Hematopoietic multipotent progenitor cell treated with erythropoietin and hydrocortisone succinate and interleukin-3 and kit ligand, for 6 days (in vitro differentiated cells): ENCODE results near the gene RUNX3.
"Not testable (repeated sequence)": the region's sequence is repeated elsewhere in the genome, so short reads cannot be mapped to it uniquely, and the experiment has no call there.

Experiments
- DNase-seq: peaks from one replicate; pipeline ENCODE4 v3.0.0-alpha.2; 2015

Gene RUNX3

DNA sequence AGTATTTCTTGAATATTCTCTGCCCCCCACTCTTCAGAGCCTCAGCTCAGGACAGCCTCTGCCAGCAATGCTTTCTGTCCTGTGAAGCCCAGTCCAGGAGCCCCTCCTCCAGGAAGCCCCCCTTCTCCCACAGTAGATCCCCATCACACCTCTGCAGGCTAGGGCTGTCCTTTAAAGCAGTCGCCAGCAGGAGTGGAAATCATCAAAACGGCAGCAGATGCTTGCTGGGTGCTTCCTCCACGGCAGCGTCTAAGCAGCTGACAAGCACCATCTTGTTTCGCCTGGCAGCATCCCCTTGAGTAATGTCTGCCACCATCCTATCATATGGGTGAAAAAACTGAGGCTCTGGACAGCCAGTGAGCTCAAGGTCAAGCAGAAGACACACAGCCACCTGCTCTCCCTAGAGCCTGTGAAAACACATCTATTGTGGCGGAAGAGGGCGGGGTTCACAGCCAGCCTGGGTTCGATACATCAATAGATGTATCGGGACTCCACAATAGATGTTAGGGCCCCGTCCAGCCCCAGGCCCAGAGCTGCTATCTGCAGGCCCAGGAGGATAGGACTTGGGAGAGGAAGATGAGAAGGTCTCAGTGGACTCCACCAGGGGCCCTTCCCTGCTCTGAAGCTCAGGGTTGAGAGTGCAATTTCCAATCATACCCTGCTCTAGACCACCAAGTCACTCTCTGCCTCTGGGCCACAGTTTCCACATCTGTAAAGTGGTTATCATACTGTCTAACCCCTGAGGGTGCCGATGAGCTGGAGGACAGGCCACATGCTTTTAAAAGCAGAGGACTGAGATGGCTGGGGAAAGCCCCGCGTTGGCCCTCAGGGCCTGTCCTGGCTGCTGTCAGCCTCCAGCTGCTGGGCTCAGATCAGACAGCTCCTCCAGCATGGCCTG is 17.5 kb downstream of the RUNX3 start:
- DNase-seq = no peak

DNA sequence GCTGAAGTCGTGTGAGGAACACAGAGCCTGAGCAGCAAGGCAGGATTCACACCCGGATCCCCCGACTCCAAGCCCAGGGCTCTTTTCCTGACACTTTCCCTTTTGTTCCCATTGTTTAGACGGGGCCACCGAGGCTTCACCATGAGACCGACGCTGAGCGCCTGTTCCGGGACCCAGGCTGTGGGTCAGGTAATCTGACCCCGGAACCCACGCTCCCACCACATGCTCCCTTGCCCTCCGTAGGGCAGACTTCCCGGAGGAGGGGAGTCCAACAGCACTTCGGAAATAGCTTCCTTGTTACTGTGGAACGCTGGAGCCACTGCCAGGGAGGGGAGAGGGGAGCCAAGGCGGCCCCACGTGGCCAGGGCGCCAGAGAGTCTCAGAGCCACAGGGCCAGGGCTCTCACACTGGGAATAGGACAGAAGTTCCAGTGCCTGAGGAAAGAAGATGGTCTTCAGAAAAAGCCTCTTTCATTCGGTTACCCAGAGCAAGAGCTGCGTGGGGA is 18.4 kb downstream of the RUNX3 start:
- DNase-seq = no peak

DNA sequence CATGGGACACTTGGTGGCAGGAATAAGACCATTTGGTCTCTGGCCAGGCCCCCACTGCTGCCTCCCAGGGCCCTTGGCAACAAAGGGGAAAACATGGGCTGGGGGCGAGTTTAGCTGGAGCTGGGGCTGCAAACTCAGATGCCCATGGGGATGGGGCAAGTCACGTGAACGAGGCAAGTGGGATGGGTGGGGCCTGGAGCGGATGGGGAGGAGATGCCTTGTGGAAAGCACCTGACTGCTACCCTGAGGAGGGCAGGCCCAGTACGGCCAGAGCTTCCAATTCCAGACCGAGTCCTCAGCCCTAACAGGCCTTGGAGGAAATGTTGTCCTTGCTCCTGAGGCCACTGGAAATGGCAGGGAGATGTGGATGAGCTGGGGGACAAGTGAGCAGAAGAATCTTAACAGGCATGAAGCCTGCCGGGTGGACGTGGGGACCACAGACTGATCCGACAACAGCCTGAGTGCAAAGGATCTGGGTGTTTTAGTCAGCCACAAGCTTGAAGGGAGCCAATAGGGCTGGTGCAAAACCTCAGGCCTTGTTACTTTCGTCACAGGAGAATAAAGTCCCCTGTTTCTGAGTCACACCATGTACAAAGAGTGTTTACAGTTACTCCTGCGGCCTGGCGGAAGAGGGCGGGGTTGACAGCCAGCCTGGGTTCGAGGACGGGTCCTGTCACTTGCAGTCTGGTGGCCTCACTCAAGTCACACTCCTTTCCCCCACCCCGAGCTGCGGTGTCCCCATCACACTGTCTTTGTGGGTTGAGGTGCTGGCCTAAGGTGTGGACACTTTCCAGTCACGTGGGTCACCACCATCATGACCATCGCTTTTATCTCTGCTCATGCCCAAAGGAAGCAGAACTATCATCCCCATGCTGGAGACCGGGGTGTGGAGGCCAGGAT is 19.1 kb downstream of the RUNX3 start:
- DNase-seq = no peak

DNA sequence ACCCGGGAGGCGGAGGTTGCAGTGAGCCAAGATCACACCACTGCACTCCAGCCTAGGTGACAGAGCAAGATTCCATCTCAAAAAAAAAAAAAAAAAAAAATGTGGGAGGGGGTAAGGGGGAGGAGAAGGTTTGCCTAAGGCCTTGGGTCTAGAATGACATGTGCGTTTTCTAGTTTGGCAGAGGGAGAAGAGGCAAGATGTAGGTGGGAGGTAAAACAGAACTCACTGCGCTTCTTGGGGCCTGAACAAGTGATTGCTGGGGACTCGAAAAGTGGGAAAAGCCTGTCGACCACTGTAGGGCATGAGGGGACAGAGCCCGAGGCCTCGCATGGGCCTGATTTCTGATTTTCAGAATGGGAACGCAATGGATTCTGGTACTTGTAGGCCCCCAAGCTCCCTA is 19.9 kb downstream of the RUNX3 start:
- DNase-seq = no peak

DNA sequence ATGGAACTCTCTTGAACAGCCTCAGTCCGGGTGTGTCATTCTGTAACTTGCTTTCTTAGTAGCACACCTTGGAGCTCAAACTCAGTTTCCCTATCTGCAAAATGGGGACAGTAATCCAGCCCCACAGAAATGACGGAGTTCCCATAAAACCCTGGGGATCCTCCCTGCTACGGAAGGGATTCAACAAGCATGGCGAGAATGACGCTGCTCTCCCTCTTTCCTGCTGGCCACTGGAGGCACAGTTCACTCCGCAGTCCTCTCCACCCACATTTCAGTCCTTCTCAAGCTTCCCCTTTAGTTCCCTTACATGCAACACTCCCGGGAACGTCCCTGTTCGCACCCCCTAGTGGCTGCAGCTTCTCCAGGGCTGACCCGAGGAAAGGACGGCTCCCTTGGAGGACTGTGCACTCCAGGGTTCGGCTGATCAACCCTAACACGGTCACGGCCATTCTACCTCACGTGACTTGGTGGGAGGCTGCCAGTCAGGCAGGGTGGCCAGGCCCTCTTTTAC is 20.6 kb downstream of the RUNX3 start:
- DNase-seq = peak; percentile 66

DNA sequence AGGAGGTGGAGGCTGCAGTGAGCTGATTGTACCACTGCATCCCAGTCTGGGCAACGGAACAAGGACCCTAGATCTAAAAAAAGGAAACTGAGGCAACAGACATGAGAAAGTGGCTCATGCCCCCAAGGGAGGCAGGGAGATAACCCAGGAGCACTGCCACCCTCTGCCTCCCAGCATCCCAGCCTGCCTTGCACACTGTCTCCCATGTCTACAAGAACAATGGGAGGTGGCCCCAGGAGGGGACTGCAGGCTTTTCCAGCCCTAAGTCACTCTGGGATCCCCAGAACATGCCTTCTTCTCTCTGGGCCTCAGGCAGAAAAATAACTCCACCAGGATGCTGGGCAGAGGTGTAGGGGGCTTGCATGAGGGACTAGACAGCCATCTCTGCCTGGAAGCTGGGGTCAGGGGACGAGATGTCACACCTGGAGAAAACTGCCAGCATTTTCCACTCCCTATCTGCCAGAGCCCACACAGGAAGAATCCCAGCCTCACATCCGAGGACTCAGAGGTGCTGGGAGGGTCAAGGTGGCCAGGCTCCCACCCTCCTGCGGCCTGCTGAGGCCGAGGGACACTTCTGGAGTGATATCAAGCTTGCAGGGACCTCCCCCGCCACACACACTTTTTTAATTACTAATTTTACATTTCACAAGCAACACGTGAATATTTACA is 21.4 kb downstream of the RUNX3 start:
- no peak for DNase-seq

DNA sequence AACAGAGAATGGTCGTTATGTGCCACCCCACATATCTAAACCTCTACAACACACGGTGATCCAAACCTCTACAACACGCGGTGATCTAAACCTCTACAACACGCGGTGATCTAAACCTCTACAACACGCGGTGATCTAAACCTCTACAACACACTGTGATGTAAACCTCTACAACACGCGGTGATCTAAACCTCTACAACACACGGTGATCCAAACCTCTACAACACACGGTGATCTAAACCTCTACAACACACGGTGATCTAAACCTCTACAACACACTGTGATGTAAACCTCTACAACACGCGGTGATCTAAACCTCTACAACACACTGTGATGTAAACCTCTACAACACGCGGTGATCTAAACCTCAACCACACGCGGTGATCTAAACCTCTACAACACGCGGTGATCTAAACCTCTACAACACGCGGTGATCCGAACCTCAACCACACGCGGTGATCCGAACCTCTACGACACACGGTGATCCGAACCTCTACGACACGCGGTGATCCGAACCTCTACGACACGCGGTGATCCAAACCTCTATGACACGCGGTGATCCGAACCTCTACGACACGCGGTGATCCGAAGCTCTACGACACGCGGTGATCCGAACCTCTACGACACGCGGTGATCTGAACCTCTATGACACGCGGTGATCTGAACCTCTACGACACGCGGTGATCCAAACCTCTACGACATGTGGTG is 22.3 kb downstream of the RUNX3 start:
- DNase-seq = not testable (repeated sequence)

DNA sequence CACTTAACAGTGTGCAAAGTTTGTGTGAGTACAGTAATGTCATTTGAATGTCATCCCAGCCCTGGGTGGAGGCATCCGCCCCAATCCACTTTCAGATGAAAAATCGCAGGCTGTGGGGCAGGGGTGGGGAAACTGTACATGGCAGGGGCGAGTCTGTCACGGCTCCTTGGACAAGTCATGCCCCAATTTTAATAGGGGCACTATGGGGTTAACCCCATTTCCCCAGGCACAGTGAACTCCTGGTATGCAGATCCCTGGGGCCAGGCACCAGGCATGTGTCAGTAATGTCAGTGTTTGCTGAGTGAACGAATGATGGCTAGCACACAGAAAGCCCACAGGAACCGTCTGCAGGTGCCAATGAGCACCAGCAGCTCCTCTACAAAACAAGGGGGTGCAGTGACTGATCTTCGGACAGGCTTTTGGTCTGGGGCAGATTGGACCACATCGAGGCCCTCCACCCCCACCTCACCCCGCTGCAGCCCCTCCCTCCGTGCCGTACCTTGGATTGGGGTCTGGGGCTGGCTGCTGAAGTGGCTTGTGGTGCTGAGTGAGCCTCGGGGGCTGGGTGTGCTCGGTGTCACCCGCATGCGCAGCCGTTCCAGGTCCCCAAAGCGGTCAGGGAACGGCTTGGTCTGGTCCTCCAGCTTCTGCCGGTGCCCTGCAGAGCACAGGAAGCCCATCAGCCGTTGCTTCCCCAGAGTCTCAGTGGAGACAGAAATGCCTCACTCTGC is 23.2 kb downstream of the RUNX3 start:
- DNase-seq = no peak

DNA sequence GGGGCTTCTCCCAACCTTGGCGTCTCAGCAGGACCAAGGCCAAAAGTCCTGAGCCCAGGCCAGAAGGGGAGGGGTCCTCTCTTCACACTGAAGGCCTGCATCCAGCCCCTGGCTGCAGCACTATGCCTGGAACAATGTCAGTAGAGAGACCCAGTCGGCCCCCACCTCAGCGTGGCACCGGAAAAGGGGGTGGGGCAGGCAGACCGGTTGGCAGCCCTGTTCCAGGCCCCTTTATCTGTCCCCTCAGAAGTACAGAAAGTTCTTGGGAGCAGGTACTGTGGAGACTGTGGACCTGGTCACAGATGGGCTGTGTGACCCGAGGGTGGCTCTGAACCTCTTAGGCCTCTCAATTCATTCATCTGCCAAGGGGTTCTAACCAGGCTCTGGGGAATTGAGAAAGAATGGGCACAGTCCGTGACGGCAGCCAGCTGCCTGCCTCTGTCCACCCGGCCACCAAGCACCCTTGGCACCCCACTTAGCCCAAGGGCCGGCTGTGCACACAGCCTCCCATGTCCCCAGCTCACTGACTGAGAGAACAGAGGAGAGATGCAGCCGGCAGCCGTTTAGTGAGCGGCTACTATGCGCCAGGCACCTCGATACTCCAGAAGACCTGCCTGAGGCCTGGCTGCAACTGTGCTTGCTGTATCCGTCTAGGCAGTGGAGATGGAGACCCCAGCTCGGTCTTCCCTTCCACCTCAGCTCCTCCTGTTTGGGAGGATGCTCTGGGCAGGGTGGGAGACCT is 23.9 kb downstream of the RUNX3 start:
- no peak for DNase-seq

DNA sequence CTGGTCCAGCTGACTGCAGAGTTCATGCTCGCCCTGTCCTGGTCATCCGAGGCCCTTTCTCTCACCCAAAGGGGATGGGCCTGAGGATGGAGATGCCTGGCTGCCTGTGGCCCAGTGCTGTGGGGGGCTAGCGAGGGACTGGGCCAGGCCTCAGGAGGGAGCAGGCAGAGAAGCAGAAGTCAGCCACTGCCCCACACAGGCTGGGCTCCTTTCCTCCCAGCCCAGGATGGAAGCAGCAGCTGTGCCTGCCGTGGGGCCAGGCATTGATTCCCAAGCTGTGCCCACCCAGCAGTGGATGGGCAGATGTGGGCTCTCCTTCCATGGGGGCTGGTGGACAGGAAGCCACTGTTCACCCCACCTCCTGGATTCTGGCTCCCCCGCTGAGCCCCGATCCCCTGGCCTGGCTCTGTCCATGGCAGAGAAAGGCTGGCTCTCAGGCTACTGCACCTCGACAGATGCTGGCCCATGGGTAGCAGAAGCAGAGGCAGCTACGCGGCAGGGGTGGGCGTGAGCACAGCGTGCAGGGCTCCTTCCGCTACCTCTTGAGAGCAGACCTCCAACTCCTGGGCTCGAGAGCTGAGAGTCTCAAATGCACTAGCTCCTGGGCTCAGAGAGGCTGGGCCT is 24.6 kb downstream of the RUNX3 start:
- DNase-seq = no peak

DNA sequence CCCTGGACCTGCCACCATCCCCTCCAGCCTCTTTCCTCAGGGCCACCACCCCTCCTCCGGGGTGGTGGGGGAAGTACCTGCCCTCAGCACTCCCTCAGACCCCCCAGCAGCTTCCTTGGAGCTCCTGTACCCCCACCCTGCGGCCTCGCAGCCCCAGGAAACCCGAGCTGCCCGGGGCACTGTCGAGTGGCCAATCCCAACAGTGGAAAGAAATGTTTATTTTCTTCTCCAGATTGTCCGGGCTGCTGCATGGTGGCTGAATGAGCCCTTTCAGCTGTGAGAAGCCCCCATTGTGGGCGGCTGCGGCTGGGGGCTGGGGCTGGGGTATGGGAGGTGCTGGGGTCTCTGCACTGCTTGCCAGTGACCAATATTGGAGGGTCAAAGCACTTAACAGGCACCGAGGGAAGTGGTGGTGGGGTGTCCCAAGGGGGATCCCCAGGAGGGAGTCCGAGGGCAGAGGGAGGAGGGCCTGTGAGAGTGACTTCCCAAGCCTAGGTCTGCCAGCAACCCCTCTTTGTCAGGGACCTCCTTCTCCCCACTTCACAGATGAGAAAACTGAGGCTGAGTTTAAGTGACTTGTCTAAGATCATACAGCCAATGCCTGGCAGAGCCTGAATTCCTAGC is 25.2 kb downstream of the RUNX3 start:
- no peak for DNase-seq

DNA sequence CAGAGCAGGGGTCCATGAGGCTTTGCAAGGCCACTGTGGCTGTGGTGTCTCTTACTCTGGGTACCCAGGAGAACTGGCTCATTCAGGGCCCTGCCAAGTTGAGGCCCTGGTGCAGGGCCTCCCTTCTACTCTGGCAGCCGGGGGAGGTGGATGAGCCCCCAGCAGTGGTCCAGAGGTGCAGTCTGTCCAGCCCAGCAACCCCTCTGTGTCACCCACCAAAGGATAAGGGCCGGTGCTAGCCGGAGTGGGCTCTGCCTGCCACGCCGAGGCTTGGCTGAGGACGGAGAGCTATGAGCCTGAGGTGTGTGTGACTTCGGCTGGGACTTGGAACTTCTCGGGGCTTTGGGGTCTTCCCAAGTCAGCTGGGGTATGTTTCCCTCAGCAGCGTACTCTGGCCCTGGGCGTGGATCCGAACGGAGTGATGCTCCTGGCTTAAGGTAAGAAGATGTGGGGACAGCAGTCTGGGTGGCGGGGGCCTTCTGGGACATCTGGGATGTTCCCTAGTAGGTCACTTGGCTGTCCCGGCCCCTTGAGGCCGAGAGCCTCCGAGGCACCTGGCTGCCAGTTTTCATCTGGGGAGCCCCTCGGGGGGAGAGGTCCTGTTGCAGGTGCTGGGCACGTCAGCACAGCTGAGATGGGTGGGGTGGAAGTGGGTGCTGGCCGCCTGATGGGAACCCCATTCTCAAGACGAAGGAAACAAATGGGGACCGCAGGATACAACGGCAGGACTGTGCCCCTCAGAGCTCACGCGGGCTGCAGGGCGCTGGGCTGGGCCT is 25.9 kb downstream of the RUNX3 start:
- DNase-seq = no peak

DNA sequence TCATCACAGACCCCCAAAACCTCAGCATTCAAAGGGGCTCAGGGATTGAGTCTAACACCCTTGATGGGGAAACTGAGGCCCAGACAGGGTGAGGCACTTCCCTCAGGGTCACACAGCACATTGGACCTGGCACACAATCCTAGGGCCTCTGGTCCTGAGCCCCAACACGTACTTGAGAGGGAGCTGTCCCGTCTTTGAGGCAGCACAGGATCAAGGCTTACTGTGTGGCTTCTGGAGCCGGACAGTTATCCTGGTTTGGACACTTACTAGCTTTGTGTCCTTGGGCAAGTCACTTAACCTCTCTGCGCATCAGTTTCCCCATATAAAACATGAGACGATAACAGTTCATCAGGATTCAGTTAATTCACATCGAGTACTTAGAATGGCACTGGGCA is 26.5 kb downstream of the RUNX3 start:
- no peak for DNase-seq

DNA sequence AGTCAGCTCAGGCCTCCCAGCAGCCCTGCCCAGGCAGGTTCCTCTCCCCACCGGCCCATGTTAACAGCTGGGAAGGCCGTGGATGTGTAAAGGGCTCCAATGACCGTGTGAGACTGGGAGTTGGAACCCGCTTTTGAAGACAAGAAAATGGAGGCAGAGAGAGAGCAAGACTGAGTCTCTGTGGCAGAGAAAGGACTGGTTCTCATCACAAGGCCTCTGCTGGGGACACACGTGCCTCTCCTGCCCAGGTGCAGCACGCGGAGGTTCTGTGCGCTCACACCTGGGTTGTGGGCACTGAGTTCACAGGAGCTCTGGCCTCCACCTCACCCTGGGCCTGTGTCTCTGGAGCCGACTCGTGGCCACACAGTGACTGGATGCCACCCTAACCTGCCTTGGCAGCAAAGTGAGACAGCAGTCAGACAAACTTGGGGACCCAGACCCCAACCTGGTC is 27.0 kb downstream of the RUNX3 start:
- no peak for DNase-seq

DNA sequence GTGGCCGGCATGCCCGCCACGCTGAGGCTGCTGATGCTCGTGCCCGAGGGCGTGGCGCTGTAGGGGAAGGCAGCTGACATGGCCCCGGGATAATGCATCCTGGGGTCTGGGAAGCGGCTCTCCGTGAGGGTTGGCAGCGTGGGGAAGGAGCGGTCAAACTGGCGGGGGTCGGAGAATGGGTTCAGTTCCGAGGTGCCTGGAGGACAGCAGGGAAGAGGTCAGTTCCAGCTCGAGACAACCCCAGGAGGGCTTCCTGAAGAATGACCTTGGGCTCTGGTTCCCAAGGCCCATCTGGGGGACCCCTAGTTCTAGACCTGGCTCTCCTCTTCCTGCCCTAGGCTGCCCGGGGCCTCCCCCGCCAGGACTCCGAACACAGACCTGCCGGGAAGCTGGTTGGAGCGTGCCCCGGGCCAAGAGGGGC is 27.6 kb downstream of the RUNX3 start:
- no peak for DNase-seq

DNA sequence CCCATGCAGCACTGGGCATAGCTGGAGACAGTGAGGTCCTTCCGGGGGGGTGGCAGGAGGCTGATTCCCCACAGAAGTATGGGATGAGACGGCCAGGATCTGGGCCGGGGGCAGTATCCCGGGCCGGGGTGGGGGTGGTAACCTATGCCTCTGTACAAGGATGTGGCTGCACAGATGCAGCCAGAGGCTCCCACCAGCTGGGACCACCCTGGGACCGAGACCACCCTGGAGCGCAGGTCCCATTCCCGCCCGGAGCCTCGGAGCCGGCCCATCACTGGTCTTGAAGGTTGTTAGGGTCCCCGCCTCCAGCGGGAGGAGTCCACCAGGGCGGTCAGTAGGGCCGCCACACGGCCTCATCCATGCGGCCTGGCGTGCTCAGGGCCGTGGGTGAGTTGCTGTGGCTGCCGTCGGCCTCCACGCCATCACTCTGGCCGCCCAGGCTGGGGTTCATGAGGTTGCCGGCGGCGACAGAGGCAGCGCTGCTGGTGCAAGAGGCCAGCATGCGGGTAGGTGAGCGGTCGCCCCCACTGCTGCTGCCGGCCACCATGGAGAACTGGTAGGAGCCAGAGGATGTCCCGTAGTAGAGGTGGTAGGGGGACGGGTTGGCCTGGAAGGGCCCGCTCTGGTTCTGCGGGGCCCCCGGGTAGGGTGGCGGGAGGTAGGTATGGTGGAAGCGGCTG is 28.1 kb downstream of the RUNX3 start:
- no peak for DNase-seq

DNA sequence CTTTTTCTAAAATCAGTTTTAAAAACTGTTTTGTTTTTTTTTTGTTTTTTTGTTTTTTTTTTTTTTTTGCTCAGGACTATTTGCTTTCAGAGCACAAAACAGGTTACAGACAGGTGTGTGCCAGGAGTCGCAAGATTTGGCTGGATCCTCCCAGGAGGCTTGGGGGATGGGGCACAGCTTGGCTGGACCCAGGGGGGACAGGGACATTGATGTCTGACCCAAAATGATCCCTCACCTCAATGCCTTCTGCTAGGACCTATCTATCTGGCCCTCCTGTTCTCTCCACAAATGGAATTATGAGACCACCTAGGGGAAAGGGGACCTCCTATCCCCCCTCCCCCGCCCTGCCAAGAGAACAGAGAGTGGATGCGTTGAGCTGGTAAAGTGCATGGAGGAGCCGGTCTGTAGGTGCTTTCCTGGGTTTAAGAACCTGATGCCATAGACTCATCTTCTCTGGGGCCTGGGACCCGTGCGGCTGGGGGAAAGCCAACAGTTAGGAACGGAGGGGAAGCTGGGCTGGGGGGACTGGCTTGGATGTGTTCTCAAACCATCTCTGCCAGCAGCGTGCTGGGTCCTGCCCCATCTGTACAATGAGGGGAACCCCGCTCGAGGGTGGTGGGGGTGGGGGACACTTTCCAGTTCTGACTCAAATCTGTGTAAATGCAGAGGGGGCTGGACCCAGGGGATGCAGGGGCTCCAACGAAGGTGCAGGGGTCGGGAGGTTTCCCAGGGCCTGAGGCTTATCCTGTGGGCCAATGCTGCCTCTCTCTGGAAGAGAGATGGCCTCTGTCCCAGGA is 28.9 kb downstream of the RUNX3 start:
- no peak for DNase-seq

DNA sequence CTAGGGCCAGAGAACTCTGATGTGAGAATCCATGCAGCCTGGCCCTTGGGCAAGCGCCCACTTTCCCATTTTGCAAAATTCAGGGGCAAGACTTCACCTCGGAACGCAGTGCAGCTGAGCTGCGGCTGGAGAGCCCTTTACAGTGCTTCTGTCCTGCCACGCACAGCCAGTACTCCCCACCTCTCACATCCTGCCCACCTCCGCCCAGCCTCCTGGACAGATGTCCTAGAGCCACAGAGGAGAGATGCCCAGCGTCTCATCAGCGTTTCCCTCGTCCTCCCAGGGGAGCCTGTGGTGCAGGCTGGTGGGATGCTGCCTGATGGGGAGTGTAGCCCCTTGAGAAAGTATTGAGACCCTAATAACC is 29.6 kb downstream of the RUNX3 start:
- no peak for DNase-seq
